EH (cell line): ENCODE results near the gene OSBPL5.

Experiments
- DNase-seq: peaks from one replicate; pipeline ENCODE4 v3.0.0-alpha.2; 2015; ENCODE audit warnings: low read depth

The OSBPL5 gene

DNA sequence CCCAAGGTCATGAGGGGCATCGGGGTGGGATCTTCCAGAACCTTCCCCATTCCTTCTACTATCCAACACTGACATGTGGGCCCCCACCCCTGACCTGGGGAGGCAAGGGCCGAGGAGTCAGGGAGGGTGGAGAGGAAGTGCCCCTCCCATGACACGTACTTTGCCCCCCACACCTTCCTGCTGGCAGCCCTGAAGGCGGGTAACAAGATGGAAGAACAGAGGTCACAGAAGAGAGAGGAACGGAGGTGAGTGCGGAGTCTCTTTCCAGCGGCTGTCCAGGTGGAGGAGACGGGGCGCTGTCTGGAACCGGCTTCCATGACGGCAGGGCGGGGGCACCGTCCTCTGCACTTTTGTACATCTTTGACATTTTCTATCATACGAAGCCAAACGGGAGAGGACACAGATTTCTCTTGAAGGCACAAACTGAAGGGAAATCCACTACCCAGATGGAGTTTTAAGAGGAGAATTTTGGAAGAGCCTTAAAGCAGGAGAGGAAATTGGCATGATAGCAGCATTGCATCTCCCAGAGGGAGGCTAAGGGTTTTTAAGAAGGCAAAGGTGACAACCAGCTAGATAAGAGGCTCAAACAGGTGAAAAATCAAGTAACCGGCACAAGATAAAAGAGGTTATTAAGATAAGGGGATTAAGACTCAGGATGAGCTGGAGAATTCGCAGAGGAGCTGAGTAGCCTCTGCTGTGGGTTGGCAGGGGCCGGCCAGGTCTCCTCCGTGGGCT lies 16.7 kb downstream of the OSBPL5 start:
- DNase-seq = no peak

DNA sequence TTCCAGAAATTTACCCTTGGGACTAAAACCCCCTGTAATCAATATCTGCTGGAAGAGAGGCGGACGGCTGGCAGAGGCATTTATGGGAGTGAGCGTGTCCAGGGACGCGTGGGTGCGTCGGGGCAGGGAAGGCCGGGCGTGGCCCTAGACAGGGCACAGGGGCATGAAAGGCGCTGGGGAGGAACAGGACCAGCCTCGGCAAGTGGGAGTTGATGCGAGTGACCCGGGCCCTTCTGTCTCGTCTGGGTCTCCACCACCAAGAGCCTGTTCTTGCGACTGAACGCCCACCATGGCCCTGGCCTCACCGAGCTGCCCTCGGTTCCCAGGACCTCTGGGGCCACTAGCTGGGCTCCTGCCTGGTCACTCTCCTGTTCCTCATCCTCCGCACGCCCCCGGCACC lies 17.5 kb downstream of the OSBPL5 start:
- DNase-seq = no peak

DNA sequence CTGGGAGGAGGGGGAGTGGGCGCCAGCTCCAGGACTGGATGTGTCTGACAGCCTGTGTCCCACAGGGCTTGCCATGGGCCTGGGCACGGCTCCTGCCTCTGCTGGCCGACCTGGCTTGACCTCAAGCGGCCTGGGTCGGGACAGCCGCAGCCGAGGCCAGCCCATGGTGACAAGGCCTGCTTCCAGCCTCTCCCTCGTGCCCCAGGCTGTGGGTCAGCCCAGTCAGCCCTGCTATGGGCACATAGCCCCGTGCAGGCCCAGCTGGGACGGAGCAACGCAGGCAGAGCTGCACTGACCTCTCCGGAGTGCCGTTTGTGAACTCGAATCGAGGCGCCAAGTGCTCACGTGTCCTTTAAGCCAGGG lies 17.9 kb downstream of the OSBPL5 start:
- DNase-seq = peak; percentile 51

DNA sequence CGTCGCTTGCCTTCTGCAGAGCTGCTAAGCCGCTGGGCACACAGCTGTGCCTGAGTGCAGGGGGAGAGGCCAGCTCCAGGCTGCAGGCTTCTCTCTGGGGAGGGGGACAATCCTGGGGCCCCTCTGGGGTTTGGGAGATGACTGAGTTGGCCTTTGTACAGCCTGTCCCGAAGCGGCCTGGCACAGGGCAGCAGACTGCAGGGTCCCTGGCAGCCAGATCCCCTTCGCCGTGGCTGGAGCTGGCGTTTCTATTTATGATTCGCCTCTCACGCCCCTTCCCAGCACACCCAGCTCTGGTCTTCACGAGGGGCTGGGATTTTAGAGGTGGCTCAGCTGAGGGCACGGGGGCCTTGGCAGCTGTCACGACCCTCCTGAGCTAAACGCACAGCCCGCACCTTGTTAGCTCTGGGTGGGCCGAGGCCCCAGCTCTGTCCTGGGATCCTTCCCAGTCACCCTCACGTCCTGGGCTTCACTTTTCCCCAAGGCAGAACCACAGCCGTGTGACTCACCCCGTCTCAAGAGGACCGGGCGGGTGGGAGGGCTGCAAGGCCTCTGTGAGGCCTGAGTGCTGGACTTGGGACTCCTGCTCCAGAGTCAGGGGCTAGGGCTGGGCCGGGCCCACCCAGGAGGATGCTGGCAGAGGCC lies 18.4 kb downstream of the OSBPL5 start:
- peak; percentile 87 for DNase-seq

DNA sequence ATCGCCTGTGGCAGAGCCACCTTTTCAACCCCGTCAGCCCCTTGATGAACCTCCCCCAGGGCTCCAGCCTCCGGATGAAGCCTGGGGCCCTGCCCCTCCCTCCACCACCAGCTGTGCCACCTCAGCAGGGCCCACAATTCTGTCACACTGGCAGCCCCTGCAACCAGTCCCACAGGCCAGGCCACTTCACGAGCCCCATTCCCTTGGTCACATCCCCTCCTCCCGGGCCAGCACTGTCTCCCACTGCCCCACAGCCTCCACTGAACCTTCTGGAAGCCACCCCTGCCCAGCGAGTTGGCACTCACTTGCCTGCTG lies 19.9 kb downstream of the OSBPL5 start:
- no peak for DNase-seq

DNA sequence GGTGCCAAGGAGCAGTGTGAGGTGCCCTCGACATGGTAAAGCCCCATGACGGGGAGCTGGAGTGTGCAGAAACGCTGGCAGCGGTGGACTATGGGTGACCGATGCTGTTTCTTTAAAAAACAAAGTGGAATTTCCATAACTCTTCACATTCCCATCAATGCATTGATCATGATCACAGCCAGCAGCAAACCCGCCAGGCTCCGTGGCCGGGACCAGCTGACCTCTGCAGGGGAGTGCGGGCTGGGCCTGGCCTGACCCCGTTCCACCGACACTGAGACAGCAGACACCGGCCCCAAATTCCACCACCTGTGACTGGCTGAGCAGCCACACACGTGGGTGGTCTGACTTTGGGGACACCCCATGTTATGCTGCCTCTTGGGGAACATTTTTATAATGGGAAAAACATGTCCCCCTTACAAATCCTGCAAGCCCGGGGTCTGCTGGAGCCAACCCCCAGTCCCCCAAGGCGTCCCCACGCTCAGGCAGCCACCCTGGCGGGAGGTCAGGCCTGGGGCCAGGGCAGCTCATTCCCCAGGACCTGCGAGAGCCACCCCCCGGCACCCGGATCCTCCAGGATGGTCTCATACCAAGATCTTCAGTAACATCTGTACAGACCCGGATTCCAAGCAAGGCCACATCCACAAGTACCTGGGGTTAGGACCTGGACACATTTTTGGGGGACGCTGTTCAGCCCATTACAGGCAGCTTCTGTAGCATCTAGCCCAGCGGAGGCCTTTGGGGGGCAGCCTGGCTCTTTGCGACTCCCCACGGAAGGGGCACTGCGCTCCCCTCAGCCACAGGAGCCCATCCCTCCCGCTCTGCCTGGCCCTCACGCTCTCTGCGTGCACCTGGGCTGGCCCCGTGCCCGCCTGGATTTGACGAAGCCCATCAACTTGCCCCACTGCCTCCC lies 20.6 kb downstream of the OSBPL5 start:
- no peak for DNase-seq

DNA sequence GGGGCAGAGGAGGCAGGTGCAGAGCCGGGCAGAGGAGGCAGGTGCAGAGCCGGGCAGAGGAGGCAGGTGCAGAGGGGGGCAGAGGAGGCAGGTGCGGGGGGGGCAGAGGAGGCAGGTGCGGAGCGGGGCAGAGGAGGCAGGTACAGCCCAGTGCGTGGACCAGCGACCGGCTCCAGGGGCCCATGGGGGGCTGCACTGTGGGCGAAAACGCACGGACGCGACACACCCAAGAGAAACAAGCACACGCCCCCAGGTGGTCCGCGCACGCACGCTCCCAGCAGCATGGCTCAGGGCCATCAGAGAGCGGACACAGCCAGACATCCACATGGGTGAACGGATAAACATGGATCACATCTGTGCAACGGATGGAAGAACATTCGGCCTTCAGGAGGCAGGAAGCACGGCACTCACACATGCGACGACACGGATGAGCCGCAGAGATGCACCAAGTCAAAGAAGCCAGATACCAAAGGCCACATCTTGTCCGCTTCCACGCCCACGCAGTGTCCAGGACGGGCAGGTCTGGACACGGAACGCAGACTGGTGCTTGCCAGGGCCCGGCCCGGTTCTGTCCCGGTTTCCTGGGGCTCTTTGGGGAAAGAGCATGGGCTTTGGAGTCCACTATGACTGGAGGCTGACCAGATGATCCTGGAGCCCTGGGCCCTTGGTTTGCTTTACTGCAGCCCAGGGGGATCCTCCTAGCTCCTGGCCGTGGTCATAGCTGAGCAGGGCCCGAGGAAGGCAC lies 21.8 kb downstream of the OSBPL5 start:
- DNase-seq = no peak

DNA sequence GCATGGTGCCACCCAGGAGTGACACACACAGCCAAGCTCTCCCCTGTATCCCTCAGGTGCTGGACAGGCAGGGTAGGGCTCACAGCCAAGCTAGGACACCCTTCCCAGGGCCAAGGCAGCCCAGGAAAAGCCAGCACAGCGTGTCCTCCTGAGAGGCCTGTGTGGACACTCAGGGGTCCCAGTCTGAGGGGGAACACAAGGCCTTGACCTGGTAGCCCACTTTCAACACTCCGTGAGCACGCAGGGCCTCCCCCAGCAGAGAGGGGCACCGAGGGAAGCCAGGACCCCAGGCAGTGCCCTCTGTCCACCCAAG lies 24.9 kb downstream of the OSBPL5 start:
- DNase-seq = no peak

DNA sequence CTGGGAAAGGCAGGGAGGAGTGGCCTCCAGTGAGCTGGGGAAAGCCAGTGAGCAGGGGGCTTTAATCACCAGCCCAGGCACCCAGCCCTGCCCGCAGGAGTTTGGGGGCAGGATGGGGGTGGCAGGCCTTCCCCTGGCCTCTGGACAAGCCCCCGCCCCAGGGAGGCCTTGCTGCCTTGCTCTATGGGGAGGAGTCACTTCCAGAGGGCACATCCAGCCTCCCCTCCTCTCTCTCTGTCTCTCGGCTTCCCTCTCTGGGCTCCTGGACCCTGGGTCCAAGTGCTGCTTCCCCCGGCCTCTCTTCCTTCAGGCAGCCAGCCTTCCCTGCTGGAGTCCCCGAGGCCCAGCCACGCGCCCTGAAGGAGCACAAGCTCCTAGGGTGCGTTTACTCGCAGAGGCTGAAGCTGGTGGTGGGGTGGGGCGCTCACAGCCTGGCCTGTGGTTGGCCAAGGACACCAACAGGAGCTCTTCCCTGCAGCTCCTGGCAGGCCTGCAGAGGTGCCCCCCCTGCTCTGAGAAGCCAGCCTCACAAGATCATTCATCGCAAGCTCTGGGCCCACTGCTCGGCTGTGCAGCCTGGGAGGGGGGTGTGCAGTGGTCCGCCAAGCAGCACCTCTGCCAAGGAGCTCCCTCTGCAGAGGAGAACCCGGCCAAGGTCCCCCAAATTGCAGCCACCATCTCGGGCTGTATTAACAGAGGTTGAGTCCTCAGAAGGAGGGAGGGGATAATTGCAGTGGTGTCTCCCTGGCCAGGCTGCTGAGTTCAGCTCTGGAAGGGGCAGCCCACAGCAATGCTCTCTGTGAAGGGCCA lies 25.4 kb downstream of the OSBPL5 start:
- DNase-seq = no peak

DNA sequence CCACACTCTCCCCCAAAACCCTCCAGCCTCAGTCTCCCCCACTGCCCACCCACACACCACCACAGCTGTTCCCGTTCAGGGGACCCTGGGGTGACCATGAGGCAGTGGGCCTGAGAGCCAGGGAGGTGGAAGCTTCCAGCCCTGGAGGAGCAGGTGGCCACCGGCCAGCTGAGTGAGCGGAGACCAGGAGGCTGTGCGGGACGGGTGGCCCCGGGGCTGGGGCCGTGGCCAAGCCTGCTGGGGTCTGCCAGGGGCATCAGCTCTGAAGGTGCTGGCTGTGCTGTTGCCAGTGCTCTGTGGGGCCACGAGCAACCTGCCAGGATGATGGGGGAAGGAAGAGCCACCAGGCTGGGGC lies 26.0 kb downstream of the OSBPL5 start:
- DNase-seq = no peak

DNA sequence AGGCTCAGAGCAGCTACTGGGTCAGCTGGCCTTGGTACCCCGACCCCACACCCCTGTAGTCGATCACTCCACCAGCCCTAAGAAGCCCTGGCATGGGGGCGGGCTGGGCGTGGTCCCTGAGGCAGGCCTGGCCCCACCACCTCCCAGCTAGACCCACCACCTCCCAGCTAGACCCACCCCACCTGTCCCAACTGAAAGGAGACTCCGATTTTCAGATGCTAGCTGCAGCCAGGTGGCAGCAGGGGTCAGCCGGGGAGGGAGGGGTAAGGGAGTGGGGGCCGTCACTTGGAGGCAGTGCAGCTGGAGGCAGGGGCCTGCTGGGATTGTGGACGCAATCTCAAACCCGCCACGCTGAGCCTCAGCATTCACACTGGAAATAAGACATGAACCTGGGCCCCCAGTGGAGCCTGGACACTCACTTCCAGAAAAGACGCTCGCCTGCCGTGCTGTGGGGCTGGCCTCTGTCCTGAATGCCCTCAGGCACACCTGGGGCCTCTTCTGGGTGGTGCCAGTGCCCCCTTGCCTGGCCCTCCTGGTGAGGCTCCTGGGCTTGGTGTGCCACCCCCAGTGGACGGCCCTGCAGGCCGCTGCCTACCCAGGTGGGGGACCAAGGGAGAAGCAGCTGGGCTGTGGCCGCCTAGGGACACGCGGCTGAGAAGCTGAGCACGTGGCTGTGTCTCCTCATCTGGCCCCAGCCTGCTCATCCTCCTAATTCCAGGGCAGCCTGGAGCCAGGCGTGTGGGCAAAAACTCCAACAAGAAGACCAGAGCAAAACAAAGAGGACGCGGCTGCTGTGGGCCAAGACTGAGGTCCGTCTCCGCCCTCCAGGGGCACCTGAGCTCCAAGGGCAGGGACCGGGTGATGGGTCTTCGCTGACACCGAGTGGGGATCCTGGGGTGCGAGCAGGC lies 26.7 kb downstream of the OSBPL5 start:
- DNase-seq = no peak

DNA sequence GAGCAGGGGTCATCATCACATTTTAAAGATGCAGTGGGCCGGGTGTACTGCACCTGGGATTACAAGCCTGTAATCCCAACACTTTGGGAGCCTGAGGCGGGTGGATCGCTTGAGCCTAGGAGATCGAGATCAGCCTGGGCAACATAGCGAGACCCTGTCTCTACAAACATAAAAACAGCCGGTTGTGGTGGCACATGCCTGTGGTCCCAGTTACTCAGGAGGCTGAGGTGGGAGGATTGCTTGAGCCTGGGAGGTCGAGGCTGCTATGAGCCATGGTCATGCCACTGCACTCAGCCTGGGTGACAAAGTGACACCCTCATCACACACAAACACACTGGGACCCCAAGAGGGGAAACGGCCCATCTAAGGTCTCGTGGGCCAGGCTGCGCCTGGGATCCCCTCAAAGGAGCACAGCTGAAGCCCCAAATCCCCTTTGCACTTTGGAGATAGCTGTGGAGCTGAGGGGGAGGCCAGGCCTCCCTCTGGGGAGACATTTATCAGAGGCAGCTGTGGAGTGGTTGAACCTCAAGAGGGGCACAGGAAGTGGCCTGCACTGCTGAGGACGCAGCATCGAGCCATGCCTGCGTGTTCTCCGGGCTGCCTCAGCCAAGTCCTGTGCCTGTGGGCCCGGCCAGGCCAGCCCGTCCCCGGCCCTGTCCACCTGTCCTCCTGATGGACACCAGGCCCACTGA lies 27.5 kb downstream of the OSBPL5 start:
- no peak for DNase-seq

DNA sequence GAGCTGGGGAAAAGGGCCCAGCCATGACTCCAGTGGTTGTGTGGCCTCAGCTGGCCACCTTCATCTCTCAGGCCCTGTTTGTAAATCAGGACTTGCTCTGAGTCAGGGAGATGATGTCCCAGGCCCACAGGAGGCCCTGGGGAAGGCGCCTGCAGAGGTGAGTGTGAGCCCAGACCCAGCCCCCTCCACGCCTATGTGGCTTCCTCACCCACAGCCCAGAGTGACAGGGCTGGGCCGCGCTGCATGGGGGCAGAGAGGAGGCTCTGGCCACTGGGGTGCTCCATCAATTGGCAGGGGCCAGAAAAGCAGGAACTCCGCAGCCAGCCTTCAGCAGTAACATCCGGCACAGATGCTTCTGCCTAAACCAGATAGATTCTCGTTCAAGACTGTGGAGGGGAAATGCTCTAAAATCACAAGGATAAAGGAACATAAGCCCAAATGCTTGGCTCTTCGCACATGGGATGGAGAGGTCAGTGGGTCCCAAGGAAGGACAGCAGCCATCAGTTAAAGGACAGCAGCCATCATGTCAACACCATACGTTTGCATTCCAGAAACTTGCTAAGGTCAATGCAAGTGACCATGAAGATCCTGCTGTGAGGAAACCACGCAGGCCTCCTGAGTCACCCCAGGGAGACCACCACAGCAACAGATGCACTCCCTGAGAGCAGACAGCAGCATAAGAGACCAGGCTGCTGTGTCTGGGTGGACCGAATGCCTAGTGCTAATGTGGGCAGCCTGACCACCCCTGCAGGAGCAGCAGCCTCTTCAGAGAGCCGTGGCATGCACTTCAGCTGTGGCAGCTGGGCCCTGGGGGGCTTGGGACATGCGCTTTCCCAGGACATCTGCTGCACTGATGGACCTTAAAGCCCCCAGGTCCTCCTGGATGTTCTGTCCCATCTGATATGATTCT lies 28.3 kb downstream of the OSBPL5 start:
- peak; percentile 28 for DNase-seq

DNA sequence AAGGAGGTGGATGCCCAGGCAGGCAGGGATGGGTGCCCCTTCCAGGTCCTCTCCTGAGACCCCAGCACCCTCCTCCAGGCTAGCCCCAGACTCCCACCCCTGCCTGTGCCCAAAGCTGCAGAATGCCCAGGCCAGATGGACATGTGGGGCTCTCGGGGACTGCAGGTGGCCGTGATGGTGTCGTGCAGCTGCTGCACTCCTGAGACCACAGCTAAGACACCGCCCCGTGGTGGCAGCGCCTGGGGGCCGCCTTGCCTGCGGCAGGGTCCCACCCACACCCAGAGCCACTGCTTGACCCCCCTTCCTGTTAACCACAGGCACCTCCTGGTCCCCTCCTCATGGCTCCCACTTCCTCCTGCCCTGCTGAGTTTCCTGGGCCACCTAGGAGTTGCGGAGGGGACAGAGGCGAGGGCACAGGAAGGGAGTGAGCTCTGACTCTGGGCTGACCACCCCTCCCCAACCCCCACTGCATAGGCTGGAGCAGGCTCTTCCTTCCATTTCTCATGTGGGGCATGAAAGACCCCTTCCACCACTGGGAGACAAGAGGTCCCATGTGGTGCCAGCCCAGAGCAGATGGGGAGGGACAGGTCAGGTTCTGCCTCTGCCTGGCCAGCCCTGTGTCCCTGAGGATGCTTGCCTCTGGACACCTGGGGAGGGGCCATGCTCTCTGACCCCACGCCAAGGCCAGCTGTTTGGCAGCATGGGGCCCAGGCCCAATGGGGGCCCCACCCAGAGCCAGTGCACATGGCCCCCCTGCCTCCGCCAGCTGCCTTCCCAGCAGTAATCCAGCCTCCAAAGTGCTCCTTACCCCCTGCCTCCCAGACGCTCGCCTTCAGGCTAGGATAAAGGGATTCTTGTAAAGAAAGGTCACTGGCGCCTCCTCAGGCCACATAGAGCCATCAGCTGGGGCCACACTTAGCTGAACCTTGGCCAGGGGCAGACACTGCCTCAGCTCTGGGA lies 29.3 kb downstream of the OSBPL5 start:
- DNase-seq = no peak

DNA sequence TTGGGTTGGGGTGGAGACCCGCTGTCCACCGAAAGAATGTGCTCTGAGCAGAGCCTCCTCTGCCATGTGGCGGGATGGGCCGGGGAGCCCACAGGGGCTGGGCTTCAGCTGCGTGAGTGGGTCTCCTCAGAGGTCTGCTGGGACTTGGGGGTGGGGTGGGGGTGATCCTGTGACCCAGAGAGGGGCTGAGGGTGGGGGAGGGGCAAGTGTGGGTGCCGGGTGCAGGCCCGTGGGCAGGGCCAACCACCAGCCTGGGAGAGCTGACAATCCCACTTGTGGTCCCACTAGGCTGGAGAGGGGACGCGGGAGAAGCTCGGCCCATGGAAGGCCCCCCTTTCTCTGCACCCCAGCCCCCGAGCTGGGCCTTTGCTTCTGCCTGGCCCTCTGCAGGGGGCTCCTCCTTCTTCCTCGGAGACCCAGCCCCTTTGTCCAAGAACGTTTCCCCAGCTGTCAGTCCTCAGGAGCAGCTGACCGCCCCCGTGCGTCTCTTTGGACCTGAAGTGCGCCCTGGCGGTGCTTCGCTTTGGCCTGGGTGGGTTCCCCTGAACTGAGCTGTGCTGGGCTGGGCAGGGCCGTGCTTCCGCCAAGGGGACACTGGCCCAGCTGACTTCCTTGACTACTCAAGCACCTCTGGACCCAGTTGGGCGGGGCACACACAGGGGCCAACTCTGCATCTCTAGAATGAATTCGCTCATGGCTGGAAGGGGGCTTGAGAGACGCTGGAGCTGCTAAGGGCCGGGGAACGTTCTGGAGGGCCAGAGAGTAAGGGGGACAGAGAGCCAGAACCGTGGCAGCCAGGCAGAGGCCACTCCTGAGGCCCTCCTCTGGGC lies 30.2 kb downstream of the OSBPL5 start:
- no peak for DNase-seq

DNA sequence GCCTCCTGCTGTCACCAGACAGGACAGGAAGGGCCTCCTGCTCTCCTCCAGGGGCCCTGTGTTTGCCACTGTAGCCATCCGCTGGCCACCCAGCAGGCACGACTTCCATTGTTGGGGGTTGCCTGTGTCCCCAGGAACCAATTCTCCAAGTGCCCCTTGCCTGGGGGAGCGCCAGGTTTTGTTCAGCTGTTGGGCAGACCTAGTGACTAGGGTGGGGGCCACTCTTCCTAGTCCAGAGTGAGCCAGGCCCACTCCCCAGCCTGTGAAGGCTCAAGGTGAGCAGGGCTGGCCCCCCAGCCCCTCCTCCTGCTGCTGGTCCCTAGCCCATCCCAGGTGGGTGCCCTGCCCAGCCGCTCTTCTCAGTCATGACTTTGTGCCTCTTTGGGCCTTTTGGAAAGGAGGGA lies 30.9 kb downstream of the OSBPL5 start:
- DNase-seq = no peak
